ENCODE measurements around the gene CHST1.

CHST1 gene

GRCh38 chr11:45665206-45665932 lies at the start of gene CHST1:
Gene CHST1, minus strand, starts transcription at chr11:45665622. Its CDS starts 14,699 bp downstream, at chr11:45650923.
- no peak for DNase-seq

- no peak for DNase-seq
Observed at GRCh38 chr11:45713573-45713972, 48.2 kb upstream of the CHST1 start.

- no peak for DNase-seq
Observed at GRCh38 chr11:45710561-45710960, 45.1 kb upstream of the CHST1 start.

GRCh38 chr11:45708887-45709663 lies 43.7 kb upstream of the CHST1 start:
- DNase-seq, result no peak

GRCh38 chr11:45704635-45705034 lies 39.2 kb upstream of the CHST1 start:
- DNase-seq, result no peak

GRCh38 chr11:45704133-45704532 lies 38.7 kb upstream of the CHST1 start:
- no peak for DNase-seq

- no peak for DNase-seq
Observed at GRCh38 chr11:45702511-45702910, 37.1 kb upstream of the CHST1 start.

GRCh38 chr11:45698777-45699497 lies 33.5 kb upstream of the CHST1 start:
- no peak for DNase-seq

GRCh38 chr11:45692808-45693453 lies 27.5 kb upstream of the CHST1 start:
- DNase-seq, result no peak

- no peak for DNase-seq
Observed at GRCh38 chr11:45688472-45689033, 23.1 kb upstream of the CHST1 start.

GRCh38 chr11:45687836-45688235 lies 22.4 kb upstream of the CHST1 start:
- DNase-seq, result no peak

- DNase-seq, result no peak
Observed at GRCh38 chr11:45685964-45686537, 20.6 kb upstream of the CHST1 start.

GRCh38 chr11:45684440-45684839 lies 19.0 kb upstream of the CHST1 start:
- no peak for DNase-seq

GRCh38 chr11:45683271-45684058 lies 18.0 kb upstream of the CHST1 start:
- DNase-seq, result no peak

- DNase-seq, result no peak
Observed at GRCh38 chr11:45679806-45680205, 14.4 kb upstream of the CHST1 start.

GRCh38 chr11:45678976-45679375 lies 13.6 kb upstream of the CHST1 start:
- DNase-seq, result no peak

GRCh38 chr11:45677770-45678512 lies 12.5 kb upstream of the CHST1 start:
- DNase-seq, result no peak

GRCh38 chr11:45676522-45677095 lies 11.2 kb upstream of the CHST1 start:
- no peak for DNase-seq

- DNase-seq, result no peak
Observed at GRCh38 chr11:45675646-45676045, 10.2 kb upstream of the CHST1 start.

GRCh38 chr11:45674481-45675190 lies 9.2 kb upstream of the CHST1 start:
- DNase-seq, result no peak

All from cerebellar nuclear complex (tissue), 1 donor.